GM18519 (cell line): Measurements from ENCODE around the gene CD300C.
"Not testable (repeated sequence)": the region's sequence is repeated elsewhere in the genome, so short reads cannot be mapped to it uniquely, and the experiment has no call there.

Source experiments
- ATAC-seq: cut with Tn5 transposase; IDR thresholded peaks from one replicate; pipeline ENCODE4 v1.9.1; 2021; ENCODE audit warnings: mild to moderate bottlenecking, moderate library complexity; ENCODE audit not compliant: unreplicated experiment, low FRiP score

Gene CD300C

DNA sequence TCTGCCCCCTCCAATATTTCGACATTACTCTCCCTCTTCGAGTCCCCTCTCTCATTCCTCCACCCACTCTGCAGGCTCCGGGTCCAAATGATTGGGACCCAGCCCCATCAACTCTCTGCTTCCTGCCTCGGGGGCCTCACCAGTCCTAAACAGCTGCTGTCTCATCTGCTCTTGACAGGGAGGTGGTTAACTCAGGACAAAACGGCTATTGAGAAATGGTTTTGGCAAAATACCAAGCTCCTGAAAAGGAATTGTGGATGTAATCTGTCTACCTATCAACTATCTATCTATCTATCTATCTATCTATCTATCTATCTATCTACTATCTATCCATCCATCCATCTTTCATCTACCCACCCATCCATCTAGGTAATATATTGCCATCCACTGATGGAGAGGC lies 19.2 kb upstream of the CD300C start:
- ATAC-seq: no peak

GRCh38 chr17:74563358-74563757 lies 17.4 kb upstream of the CD300C start:
- no peak for ATAC-seq

- ATAC-seq: no peak
Observed at GRCh38 chr17:74561586-74561985, 15.7 kb upstream of the CD300C start.

- ATAC-seq: no peak
Observed at GRCh38 chr17:74558882-74559519, 13.1 kb upstream of the CD300C start.

- not testable (repeated sequence) for ATAC-seq
Observed at GRCh38 chr17:74558402-74558801, 12.5 kb upstream of the CD300C start.

DNA sequence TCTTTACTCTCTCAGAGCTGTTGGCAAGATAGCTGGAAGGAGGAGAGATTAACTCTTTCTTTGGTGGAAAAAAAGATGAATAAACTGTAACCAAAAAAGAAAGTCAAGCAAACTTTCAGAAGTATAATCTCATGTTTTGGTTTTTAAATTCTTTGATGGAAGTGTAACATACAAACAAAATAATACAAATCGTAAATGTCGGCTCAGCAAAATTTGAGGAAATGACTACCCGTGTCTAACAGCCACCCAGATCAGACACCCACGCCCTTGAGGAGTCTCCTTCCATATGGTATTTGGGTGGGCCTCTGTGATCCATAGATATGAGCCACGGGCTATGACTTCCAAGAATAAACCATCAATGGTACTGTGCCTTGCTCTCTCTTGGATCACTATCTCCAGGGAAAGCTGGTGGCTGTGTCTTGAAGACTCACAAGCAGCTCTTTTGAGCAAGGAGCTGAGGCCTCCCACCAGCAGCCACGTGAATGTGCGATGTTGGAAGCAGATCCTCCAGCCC lies 9.6 kb upstream of the CD300C start:
- no peak for ATAC-seq

DNA sequence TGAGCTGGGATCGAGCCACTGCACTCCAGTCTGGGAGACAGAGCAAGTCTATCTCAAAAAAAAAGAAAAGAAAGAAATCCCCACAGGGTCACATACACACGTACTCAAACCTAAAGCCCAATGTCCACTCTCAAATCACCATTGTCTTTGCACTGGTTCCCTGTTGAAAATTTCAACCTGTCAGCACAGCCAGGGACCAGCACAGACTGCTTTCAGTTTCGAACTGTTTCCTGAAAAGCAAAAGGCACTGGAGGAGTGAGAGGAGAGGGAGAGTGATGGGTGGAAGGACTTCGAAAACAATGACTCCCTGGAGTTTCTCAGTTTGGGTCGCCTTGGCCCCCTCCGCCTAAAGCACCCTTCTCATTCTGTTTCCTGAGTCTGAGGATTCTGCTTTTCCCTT lies 9.0 kb upstream of the CD300C start:
- no peak for ATAC-seq

DNA sequence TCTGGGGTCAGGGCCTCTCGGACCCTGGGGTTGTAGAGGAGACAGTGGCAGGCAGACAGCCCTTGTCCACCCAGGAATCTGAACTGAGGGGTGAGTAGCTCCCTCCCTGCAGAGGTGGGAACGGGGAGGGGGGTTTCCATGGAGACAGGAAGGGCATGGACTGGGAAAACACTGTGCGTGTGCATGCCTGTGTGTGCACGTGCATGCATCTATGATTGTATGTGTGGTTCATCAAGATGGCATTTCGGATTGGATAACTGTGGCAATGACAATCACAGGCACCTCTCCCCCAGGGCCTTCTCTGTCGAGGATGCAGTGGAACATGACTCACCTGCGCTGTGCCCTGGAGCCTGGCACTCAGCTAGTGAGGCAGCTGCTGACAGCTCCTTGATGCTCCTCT lies 6.1 kb upstream of the CD300C start:
- ATAC-seq: no peak

- ATAC-seq: no peak
Observed at GRCh38 chr17:74550602-74551001, 4.7 kb upstream of the CD300C start.

DNA sequence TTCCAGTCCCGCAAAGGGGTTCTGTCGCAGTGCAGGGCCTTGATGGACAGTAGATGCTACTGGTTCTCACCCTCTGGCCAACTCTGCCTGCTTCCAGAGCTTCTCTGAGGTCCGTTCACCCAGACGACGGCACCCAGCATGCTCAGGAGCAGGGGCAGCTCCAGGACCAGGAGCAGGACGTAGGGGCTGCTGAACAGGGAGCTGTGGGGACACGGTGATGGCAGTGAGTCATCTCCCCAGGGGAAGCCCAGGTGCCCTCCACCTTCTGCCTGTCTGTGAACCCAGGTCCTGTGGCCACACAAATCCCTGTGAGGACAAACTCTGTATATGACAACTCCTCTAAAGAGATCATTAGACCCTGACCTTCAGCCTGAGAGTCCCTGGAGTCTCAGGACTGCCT lies 3.4 kb upstream of the CD300C start:
- no peak for ATAC-seq

DNA sequence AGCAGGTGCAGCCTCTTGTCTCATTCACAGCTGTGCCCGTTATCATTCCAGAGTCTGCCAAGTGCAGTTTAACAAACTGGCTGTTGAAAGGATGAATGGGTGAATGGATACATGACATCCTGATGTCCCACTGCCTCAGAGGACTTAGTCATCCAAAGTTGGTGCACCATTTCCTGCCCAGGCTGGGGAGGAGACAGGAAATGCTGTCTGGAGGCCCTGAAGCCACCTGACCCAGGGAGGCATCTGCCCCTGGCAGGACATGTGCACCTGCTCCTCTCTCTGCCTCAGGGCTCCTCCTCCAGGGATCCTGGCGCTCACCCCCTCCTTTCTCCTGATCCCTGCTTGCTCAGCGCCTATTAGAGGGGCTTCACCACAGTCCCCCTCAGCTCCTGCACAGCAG lies 1.8 kb upstream of the CD300C start:
- no peak for ATAC-seq

DNA sequence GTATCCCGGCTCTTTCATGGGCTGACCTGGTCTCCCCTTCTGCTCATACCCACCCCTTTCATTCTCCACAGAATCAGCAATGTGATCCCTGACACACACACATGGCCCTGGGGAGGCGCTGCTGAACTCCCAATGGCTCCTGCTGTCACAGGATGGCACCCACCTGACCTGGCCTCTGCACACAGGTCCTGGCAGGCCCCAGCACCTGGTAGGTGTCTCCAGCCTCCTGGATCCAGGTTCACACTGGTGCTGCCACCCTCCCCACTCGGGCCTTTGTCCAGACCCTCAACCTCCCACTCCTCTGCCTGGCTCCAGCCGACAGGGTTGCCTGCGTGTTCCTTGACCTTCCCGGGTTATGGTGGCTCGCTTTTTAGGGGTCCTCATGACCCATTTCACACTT lies 1.3 kb upstream of the CD300C start:
- ATAC-seq: no peak

DNA sequence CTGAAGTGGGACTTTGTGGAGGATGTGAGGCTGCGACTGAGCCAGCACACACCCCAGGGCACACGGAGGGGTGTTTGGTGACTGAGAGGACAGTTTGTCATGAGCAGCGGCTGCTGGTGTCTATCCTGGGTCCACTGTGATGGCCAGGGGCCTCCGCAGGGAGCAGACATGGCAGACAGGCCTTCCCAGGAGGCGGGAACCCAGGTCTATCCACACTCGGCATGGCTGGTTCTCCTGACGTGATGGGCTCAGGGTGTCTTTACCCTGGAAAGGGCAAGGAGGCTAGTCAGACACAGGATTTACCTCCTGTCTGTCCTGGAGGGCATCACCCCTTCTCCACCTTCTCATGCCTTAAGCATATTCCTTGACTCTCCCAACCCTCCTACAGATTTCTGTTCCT lies 671 bp upstream of the CD300C start:
- ATAC-seq: no peak

DNA sequence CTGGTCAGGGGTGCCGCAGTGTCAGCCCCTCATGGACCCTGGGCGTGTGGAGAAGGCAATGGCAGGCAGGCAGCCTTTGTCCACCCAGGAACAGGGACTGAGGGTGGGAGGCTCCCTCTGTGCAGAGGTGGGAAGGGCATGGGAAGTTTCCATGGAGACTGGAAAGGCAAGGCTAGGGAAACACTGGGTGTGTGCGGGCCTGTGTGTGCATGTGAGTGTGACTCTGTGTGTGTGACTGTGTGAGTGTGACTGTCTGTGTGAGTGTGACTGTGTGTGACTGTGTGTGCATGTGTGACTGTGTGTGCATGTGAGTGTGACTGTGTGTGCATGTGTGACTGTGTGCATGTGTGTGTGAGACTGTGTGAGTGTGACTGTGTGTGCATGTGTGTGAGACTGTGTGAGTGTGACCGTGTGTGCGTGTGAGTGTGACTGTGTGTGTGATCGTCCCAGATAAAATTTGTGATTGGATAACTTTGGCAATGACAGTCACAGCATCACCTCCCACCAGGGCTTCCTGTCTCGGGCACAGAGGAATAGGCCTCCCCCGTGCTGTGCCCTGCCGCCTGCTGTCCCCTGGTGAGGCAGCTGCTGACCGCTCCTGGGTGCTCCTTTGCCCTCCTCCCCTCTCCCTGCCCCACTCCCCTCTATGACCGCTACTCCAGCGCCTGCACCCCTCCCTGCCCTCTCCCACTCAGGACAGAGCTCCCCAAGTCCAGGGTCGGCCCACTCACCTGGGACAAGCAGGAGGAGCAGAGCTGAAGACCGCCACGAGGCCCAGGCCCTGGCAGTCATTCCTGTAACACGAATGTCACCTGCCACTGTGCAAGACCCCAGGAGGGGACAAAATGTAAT lies 698 bp downstream of the CD300C start:
- no peak for ATAC-seq

DNA sequence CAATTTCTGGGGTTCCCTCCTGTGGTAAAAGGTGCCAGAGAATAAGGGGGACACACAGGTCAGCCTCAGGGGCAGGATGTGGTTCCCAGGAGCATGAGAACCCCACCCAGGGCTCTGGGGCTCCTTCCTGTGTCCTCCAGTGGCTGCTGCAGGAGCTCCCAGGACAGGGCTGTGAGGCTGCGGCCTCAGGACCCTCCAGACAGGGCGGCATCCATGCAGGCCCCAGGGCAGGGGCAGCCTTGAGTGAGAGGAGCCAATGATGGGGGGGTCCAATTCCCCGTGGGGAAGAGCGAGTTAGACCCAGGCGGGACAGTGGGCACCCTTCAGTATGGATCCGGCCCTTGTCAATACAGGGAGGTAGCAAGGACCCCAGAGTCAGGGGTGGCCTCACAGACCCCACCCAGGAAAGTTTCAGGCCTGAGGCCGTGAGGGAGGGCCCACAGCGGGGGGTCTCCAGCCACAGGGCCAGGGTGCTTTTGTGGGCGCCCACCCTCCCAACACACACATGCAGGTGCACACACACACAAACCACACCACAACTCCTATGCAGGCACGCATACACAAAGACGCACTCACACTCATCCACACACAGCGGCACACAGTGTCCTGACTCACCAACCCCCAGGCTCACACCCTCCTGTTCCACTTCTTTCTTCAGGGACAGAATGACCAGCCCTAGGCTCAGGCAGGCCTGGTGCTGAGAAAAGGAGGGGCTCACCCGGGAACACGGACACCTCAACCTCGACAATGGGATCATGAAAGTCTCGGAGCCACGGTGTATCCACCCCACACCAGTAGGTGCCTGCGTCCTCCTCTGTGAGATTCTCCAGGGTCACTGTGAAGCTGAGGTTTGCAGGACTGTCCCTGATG lies 1.8 kb downstream of the CD300C start:
- ATAC-seq: no peak

DNA sequence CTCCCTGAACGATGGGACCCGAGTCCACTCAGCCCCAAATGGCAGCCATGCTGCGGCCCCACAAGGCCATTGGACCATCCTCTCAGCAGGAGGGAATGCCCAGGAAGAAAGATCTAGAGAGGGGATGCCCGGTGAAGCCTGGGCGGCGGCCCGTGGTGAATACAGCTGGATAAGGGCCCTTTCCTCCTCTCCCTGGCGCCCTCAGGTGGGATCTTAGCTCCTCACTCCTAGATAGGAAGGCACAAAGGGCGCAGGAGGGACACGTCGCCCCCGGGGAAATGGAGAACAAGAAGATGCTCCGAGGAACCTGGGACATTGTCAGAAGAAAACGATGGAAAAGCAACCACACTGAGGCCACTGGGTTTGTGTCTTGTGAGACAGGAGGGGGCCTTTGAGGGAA lies 2.5 kb downstream of the CD300C start:
- no peak for ATAC-seq

GRCh38 chr17:74542727-74543383 lies 3.1 kb downstream of the CD300C start:
- no peak for ATAC-seq

DNA sequence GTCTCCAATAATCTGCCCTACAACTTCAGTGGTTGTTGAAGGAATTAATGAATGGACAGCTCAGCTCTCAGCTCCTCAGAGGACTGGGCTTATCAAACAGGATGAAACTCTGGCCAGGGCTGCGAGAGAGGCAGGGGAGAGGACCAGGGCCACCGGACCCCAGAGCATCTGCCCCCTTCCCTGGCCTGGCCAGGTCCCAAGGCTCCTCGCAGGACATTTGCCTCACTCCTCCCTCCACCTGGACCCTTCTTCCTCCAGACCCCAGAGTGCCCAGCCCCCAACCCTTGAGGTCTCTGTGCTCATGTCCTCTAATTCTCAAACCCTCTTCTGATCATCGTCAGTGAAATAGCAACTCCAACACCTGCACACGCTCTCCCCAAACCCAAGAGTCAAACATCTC lies 3.7 kb downstream of the CD300C start:
- no peak for ATAC-seq

- no peak for ATAC-seq
Observed at GRCh38 chr17:74541176-74542111, 4.5 kb downstream of the CD300C start.
